Measurements from ENCODE around the gene THRAP3. TPM values are rescaled to one million over a fixed set of nuclear protein-coding genes. Genes with fewer than 3 reads are reported as not detected.

The THRAP3 gene
- total and polyA plus RNA-seq, 2 experiments from 2014 or later, result 127 to 161 TPM

- H3K36me3 Mint-ChIP-seq (ENCODE audit: low read depth), result peaks cover 42% of the 10 kb centered on the region
- Histone ChIP-seq H3K9me2 (ENCODE audit: insufficient read depth) (no peaks in the 10 kb centered on the region), H3K27ac (ENCODE audit: low read depth) (no peak overlapping the region), H3K4me3 (peak overlapping the region; percentile 75), H3K36me3 (ENCODE audit: insufficient read depth) (peaks cover 4% of the 10 kb centered on the region; the same call in 1 of the 2 replicates), H3K4me1 (ENCODE audit: insufficient read depth) (peaks cover 31% of the 10 kb centered on the region), H3K27me3 (ENCODE audit: insufficient read depth) (peaks cover 20% of the 10 kb centered on the region), H2AFZ (no peak overlapping the region), H3F3A (replicated peaks; ENCODE audit: low read depth) (0 out of 2 replicates have a peak, but pooled peaks cover 19% of the 10 kb centered on the region), H4K20me1 (replicated peaks; ENCODE audit: insufficient read depth) (peaks cover 8% of the 10 kb centered on the region), H3K4me2 (peak overlapping the region; percentile 93), H3K79me2 (replicated peaks; ENCODE audit: insufficient read depth) (no peaks in the 10 kb centered on the region)
- H3K27ac Mint-ChIP-seq, result no peak overlapping the region
- ATAC-seq (peak; percentile 10), DNase-seq (ENCODE audit: low spot score) (peak; percentile 60)
- peaks cover 45% of the 10 kb centered on the region for H3K4me1 Mint-ChIP-seq
- TF ChIP-seq, protein P1, sequence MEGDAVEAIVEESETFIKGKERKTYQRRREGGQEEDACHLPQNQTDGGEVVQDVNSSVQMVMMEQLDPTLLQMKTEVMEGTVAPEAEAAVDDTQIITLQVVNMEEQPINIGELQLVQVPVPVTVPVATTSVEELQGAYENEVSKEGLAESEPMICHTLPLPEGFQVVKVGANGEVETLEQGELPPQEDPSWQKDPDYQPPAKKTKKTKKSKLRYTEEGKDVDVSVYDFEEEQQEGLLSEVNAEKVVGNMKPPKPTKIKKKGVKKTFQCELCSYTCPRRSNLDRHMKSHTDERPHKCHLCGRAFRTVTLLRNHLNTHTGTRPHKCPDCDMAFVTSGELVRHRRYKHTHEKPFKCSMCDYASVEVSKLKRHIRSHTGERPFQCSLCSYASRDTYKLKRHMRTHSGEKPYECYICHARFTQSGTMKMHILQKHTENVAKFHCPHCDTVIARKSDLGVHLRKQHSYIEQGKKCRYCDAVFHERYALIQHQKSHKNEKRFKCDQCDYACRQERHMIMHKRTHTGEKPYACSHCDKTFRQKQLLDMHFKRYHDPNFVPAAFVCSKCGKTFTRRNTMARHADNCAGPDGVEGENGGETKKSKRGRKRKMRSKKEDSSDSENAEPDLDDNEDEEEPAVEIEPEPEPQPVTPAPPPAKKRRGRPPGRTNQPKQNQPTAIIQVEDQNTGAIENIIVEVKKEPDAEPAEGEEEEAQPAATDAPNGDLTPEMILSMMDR (conservative IDR thresholded peaks at IDR 0.05; ENCODE audit: low read depth in 2 of 2), result 0 out of 4 replicates have a peak, but pooled peaks of 1 of the 2 experiments have one; percentile 5
- TF ChIP-seq JUNB (IDR thresholded peaks at IDR 0.05; ENCODE audit: unreplicated experiment), result no peak
- peak overlapping the region; percentile 70 for H3K4me3 Mint-ChIP-seq
- H3K9me3 Mint-ChIP-seq, result no peaks in the 10 kb centered on the region
- H3K27me3 Mint-ChIP-seq (ENCODE audit: insufficient read depth, low read depth, poor library complexity), result peaks cover 10% of the 10 kb centered on the region
Observed at GRCh38 chr1:36177589-36178431, 46.4 kb upstream of the THRAP3 start.

- H3K36me3 Mint-ChIP-seq (ENCODE audit: low read depth), result peaks cover 36% of the 10 kb centered on the region
- peaks cover 51% of the 10 kb centered on the region for H3K4me1 Mint-ChIP-seq
- Histone ChIP-seq H3K36me3 (ENCODE audit: insufficient read depth) (0 out of 2 replicates have a peak, but pooled peaks cover 4% of the 10 kb centered on the region), H3K4me3 (peak overlapping the region; percentile 75), H3K27ac (ENCODE audit: low read depth) (no peak overlapping the region), H2AFZ (peak overlapping the region; percentile 80; the same call in 1 of the 2 replicates), H3K9me2 (ENCODE audit: insufficient read depth) (no peaks in the 10 kb centered on the region), H3K4me1 (ENCODE audit: insufficient read depth) (peaks cover 35% of the 10 kb centered on the region), H3K79me2 (replicated peaks; ENCODE audit: insufficient read depth) (no peaks in the 10 kb centered on the region), H3K4me2 (peak overlapping the region; percentile 93), H4K20me1 (replicated peaks; ENCODE audit: insufficient read depth) (peaks cover 8% of the 10 kb centered on the region), H3F3A (replicated peaks; ENCODE audit: low read depth) (0 out of 2 replicates have a peak, but pooled peaks cover 19% of the 10 kb centered on the region), H3K27me3 (ENCODE audit: insufficient read depth) (peaks cover 20% of the 10 kb centered on the region)
- peak overlapping the region; percentile 70 for H3K4me3 Mint-ChIP-seq
- no peaks in the 10 kb centered on the region for H3K9me3 Mint-ChIP-seq
- peaks cover 10% of the 10 kb centered on the region for H3K27me3 Mint-ChIP-seq (ENCODE audit: insufficient read depth, low read depth, poor library complexity)
- peak overlapping the region; percentile 60 for H3K27ac Mint-ChIP-seq
- DNase-seq (ENCODE audit: low spot score) (peak; percentile 97), ATAC-seq (peak; percentile 72)
- TF ChIP-seq POLR2AphosphoS5 (IDR thresholded peaks at IDR 0.05; ENCODE audit: low read depth), result peak; percentile 86
- TF ChIP-seq, protein P2, sequence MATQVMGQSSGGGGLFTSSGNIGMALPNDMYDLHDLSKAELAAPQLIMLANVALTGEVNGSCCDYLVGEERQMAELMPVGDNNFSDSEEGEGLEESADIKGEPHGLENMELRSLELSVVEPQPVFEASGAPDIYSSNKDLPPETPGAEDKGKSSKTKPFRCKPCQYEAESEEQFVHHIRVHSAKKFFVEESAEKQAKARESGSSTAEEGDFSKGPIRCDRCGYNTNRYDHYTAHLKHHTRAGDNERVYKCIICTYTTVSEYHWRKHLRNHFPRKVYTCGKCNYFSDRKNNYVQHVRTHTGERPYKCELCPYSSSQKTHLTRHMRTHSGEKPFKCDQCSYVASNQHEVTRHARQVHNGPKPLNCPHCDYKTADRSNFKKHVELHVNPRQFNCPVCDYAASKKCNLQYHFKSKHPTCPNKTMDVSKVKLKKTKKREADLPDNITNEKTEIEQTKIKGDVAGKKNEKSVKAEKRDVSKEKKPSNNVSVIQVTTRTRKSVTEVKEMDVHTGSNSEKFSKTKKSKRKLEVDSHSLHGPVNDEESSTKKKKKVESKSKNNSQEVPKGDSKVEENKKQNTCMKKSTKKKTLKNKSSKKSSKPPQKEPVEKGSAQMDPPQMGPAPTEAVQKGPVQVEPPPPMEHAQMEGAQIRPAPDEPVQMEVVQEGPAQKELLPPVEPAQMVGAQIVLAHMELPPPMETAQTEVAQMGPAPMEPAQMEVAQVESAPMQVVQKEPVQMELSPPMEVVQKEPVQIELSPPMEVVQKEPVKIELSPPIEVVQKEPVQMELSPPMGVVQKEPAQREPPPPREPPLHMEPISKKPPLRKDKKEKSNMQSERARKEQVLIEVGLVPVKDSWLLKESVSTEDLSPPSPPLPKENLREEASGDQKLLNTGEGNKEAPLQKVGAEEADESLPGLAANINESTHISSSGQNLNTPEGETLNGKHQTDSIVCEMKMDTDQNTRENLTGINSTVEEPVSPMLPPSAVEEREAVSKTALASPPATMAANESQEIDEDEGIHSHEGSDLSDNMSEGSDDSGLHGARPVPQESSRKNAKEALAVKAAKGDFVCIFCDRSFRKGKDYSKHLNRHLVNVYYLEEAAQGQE (IDR thresholded peaks at IDR 0.05; ENCODE audit: unreplicated experiment), result no peak
- no peak for TF ChIP-seq STAT1 (IDR thresholded peaks at IDR 0.05; ENCODE audit: unreplicated experiment)
Observed at GRCh38 chr1:36178471-36179219, 45.6 kb upstream of the THRAP3 start.
